Activated CD4-positive, CD25-positive, alpha-beta regulatory T cell treated with anti-CD3 and anti-CD28 coated beads, Interleukin-2, amount 50 U/mL, for 24 hours (primary cell): ENCODE data around the gene PNMA6E.

ENCODE experiments used
- ATAC-seq, 2 donors: fragments of 150-1000 bp; cut with Tn5 transposase; one replicate each; pipeline ENCODE4 v1.10.0; 2021; ENCODE audit warnings: mild to moderate bottlenecking in 1 of 2, moderate library complexity in 1 of 2

Gene PNMA6E

DNA sequence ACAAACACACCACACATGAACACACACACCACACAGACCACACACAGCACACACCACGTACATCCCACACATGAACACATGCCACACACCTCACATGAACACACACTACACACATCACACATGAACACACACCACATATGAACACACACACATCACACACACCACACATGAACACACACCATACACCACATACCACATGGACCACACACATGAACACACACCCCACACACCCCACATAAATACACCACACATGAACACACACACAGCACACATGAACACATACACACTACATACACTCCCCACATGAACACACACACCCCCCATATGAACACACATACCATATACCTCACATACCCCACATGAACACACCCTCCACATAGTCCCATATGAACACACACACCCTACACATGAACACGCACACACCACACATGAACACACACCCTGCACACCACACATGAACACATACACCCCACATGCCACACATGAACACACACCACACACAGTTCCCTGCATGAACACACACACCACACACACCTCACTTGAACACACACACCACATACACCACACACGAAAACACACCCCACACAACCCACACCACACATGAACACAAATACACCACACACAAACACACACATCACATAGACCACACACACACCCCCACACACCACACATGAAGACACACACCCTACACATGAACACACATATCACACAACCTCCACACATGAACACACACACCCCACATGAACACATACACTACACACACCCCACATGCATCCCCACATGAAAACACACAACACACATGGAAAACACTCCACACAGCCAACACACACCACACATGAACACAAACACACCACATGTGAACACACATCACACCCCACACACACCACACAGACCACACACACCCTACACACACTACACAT is 18.3 kb downstream of the PNMA6E start:
- ATAC-seq = no peak

DNA sequence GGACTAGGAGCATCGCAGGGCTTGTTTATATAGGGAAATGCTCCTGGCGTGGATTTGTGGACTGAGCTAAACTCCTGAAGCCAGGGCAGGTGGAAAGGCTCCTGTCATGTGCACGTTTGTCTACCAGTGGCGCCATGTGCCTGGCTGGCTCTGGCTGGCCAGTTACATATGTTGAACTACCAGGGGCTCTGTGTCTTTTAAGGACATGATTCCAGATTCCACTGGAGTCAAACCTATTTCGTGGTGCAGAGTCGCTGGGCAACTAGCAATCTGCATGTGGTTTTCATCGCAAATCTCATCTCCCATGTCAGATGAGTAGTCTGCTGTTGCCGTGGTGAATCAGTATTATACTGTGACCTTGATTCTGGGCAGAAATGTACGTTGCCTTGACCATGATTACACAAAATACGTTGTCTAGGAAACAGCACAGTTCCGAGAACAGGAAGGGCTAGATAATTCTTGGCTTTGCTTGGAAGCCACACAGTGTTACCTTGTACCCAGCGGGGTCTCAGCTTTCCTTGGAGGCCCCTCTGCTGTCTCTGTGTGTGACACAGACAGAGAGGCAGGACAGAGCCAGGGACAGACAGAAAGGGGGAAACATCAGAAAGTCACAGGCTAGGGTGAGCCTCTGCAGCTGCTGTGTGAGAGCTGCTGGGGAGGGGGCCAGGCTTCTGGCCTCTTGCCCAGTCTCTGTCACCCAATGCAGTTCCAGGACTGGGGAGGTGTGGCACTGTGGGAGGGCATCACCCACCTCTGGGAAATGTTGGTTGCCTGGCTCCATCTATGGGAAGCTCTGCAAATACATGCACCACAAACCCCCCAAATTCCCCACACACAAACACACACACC is 19.2 kb downstream of the PNMA6E start:
- peak; percentile 41 to 48 for ATAC-seq

DNA sequence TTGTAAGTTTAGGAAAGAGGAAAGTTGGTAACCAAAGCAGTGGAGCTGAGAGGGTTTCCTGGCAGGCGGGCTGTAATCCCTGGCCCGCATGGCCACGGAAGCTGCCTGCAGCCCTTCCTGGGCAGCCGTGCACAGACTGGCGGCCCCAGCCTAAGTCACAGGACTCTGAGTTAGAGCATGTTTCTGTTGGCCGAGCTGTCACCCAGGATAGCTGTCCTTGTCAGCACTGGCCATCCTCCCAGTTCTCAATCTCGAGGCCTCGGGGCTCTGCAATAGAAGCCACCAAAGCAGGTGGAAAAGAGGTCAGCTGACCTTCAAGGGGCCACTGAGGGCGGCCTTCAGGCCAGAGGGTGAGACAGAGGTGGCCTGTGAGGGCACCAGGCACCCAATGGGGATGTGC is 20.5 kb downstream of the PNMA6E start:
- ATAC-seq = no peak

DNA sequence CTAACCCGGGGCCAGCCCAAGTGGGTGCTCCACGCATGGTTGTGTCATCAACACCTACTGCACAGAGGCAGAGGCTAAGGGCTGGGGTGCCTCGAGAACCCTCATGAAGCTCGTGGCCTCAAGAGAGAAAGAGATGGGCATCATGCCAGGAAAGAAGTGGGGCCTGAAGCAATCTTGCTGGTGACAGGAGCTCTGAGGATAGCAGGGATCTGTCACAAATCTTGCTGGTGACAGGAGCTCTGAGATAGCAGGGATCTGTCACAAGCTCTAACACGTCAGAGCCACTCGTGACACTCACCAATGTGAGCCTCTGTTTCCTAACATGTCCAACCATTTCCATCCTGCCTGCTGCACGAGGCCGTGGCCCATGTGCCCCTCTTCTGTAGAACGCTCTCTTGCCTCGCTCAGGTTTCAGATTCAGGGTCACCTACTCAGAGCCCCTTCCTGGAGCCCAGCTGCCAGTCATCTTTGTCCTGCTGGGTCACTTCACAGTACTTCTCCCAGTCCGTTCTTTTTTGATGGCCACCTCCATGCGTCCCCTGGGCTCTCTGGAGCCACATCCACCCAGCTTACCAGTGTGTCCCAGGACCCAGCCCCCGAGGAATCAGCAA is 21.1 kb downstream of the PNMA6E start:
- no peak for ATAC-seq

DNA sequence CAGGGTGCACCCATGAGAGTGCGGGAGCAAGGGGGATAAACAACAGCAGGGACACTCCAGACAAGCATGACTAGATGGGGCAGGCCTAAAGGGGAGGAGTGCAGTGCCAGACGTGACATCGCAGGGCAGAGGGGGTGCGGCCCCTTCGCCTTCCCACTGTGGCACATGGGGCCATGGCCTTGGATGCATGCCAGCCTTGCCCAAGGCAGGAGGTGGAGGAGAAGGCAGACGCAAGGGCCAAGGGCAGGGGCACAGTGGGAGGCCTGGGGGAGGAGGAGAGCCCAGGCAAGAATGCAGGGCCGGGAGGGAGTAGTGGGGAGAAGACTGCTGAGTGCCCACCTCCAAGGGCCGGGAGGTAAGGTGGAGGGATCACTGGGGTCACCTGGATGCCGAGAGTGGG is 21.6 kb downstream of the PNMA6E start:
- ATAC-seq = no peak

DNA sequence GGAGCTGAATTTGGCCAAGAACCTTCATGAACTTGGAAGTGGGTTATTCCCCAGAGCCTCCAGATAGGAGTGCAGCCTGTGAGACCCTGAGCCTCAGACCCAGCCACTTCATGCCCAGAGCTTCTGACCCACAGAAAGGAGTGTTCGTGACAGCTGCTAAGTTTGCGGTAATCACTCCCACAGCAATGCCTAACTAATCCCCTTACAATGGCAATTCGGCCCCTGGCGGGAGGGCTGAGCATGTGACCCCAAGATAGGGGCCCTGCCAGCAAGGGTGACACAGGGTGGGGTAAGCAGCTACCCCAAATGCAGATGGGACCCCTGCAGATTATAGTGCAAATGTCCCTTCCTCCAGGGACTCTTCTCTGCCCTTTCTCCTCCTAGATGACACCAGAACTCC is 22.5 kb downstream of the PNMA6E start:
- ATAC-seq = no peak

DNA sequence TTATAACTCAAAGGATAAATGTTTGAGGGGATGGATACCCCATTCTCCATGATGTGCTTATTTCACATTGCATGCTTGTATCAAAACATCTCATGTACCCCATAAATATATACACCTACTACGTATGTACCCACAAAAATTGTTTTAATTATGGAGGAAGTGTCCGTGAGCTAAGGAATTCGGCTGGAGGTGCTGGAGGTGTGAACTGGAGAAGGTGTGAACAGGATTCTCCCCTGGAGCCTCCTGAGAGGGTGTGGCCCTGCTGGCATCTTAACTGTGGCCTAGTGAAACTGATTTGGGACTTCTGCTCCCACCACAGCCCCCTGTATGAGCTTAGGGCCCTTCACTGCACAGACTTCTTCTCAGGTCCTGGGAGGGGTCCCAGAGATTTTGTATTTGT is 23.4 kb downstream of the PNMA6E start:
- no peak for ATAC-seq

DNA sequence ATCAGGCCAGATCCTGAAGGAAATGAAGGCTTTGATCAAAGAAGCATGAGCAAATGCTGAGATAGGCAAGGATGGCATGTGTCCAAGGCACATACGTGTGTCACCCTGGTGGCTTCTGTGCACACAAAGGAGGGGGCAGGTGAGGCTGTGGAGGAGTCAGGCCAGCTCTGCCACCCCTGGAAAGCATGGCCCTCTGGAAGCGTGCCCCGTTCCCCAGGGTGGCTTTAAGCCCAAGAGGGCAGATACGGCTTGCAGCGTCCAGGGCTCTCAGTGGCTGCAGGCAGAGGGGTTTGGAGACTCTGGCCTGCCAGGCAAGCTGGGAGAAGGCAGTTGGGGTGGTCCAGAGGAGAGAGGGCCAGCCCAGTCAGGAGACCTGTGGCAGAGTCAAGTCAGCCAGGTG is 25.6 kb downstream of the PNMA6E start:
- no peak for ATAC-seq

DNA sequence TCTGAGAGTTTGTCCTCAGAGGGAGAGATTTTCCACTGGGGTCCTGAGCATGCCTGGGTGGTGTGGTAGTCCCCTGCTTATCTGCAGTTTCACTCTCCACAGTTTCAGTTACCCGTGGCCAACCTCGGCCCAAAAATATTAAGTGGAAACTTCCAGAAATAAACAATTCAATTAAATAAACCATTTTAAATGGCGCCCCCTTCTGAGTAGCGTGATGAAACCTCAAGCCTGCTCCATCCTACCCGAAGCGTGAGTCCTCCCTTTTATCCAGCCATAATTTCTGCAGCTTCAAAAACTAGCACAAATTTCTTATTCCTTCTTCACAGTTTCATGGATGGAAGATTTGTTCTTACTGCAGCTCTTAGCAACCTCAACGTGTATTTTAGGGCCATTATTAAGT is 26.7 kb downstream of the PNMA6E start:
- ATAC-seq = no peak

DNA sequence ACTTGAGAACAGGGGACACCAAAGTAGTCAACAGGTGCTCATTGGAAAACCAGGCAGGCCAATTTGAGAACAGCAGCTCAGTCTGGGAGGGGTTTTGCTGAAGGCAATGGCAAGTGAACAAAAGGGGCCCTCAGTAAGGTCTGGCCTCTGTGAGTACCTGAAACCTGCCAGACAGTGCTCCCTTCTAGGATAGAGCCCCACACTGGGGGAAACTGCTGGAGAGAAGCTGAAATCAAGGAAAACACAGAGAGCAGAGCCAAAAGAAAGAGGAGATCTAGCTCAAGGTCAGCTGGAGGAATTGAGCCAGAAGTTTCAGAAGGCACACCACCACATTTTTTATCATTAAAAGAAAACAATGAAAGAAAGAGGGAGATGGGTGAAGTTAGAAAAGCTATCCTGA is 28.2 kb downstream of the PNMA6E start:
- no peak for ATAC-seq

DNA sequence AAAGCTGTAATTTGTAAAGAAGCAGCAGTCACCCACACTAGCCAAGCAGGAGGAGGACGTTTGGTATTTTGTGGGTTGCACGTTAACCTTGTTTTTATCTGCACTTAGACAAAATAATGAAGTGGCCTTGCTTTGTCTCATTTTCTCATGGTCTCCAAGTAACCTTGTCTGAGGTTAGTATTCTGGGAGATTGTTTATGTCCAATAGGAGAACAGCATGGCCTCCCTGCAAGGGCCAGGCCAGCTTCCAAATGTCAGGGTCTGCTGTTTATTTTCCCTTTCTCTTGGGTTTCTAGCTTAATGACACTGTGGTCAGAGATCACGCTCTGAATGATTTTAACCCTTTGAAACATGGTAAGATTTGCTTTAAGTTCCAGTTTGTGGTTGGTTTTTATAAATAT is 29.9 kb downstream of the PNMA6E start:
- no peak for ATAC-seq

DNA sequence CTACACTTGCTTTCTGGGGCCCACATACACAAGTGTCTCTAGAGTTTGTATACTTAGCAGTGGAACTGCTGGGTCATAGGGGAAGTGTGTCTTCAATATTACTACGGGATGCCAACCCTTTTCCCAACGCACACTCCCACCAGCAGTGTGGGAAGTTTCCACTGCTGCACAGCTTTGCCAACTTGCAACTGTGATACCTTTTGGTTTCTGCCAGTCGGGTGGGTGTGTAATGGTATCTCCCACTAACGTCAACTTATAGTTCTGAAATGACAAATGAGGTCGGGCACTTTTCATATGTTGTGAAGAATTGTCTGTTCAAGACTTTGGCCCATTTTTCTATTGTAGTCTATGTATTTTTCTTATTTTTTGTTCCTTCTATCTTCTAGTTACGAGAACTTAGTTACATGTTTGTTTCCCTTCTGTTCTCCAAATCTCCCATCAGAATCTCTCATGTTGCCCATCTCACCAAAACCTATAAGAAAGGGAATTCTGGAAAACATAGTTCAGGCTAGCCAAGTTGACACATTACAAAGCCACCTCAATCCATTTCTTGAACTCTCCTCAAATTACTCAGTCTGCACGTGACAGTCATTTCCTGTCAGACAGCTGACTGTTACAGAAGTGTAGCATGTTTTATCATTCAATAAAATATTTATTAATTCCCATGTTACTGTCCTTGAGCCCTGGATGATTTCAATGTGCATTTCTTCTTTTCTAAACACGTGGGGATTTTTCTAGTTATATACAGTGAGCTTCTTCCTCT is 30.7 kb downstream of the PNMA6E start:
- ATAC-seq = no peak

DNA sequence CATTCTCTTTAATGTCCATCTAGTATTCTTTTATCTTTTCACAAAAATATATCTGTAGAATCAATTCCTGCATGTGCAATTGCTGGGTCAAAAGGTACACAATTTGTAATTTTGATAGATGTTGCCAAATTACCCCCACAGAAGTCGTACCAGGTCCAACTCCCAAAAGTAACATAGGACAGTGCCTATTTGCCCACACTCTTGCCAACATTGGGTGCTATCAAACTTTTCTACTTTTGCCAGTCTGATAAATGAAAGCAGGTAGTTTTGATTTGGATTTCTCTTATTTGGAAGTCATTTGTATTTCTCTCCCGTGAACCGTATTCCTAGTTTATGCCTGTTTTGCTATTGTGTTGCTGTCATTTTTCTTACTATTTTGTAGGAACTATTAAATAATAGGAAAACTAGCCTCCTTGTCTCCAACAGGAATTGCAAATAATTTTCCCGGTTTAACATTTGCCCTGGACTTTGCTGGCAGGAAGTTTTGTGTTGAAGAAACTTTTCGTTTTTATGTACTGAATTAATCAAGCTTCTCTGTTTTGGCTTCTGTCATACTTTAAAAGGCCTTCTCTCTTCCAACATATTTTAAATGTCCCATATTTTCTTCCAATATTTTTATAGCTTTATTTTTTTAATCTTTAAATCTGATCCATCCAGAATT is 34.1 kb downstream of the PNMA6E start:
- ATAC-seq = no peak

DNA sequence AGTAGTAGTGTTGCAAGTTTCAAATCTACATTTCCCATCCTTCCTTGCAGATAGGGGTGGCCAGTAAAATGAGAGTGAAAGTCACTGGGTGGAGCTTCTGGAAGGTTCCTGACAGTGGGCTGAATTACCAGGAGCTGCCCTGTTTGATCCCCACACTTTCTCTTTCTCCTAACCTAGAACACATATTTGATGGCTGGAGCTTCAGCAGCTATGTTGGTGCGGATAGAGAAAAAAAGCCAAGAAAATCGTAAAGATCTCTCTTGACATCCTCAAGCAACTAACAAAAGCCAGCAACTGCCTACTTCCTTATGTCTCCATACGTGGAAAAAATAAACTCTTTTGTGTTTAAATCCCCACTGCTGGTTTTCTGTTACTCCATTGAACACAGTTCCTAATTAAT is 35.0 kb downstream of the PNMA6E start:
- ATAC-seq = no peak

DNA sequence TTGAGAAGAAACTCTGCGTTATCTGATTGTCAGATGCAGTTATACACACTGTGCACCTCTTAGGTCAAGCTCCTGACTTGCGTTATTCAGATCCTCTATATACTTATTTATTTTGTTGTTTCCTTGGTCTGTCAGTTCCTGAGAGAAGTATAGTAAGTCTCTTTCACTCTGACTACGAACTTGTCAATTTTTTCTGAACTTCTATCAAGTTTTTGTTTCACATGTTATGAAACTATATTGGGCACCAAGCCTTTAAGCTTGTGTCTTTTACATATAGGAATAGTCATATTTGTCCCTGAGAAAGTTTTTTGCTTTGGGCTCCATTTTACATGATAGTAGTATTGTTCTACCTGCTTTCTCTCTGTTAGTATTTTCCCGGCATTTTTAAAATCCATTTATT is 35.5 kb downstream of the PNMA6E start:
- no peak for ATAC-seq

DNA sequence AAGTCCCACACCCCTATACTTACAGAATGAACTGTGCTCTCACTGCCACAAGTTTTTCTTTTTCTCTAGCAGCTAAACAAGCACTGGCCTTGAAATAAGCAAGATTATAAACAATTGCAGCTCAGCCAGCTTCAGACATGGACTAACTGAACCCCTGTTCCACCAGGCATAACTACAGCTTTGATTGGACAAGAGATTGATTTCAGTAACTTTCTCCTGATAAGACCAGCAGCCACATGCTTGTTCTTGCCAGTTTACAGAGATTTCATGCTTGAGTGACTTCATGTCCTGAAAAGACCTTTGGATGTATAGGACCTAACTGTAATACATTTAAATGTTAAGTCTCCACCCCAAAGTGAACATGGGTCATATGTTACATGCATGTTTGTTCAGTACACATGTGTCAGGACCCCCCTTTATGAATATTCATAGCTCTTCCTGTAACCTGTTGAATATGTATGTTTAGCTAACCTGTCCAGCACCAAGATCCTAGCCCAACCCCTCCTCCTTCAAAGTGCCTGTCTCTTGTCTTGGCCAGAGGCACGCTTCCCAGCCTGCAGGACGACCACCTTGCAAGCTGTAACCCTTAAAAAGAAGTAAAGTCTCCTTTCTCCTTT is 39.3 kb downstream of the PNMA6E start:
- no peak for ATAC-seq

DNA sequence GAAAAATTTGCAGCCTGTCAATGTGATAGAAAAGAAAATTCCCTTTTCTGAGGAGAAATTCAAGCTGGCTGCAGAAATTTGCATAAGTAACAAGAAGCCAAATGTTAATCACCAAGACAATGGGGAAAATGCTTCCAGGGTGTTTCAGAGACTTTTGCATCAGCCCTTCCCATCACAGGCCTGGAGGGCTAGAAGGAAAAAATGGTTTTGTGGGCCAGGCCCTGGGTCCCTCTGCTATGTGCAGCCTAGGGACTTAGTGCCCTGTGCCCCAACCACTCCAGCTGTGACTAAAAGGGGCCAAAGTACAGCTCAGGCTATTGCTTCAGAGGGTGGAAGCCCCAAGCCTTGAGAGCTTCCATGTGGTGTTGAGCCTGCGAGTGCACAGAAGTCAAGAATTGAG is 43.3 kb downstream of the PNMA6E start:
- no peak for ATAC-seq

DNA sequence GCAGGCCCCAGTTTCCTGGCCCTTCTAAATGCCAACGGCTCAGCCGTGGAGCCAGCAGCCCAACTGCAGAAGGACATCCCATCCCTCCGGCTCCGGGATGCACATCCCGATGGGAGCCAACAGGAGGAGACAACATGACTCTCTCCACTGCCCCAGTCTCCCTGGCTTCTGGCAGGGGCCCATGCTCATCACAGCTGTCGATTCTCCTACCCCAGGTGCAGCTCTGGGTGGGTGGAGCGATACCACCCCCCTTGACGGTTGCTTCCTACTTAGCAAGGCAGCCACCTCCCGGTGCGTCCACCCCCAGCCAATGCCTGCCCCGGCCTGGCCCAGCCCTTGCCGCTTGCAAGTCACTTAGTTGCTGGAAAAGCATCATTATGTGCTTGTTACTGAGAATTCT is 47.7 kb downstream of the PNMA6E start:
- ATAC-seq = no peak

DNA sequence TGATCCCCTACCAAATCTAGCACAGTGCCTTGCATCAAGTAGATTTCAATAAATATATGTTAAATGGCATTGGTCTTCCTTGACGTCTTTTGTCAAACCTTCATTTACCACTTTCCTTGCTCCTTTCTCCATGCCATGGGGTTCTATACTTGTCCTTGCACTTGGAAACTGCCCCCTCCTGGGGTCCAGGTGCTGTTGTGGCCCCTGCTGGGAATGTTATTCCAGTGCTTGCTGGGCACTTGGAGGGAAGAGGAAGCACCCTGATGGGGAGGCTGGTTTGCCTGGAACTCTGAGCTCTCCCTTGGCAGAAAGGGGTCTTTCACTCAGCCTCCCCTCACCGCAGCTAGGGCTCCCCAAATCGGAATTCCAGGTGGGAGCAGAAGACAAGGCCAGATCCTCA is 48.3 kb downstream of the PNMA6E start:
- ATAC-seq = no peak

DNA sequence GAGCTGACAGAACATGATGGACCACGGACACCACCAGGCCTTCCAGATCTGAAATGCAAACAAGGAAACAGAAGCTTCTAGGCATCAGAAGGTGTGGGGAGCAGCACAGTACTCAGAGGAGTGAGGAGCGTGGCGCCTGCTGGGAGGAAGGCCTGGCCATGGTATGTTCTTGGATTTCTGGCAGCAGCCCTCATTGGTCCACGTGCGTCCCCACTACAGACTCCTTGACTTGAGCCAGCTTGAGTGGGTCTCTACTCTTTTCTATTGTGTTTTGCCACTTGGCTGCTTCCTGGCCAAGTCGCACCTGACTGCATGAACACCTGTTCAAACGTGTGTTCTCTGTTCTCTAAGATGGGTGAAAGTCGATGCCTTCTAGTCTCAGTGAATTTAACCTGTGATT is 49.2 kb downstream of the PNMA6E start:
- no peak for ATAC-seq

DNA sequence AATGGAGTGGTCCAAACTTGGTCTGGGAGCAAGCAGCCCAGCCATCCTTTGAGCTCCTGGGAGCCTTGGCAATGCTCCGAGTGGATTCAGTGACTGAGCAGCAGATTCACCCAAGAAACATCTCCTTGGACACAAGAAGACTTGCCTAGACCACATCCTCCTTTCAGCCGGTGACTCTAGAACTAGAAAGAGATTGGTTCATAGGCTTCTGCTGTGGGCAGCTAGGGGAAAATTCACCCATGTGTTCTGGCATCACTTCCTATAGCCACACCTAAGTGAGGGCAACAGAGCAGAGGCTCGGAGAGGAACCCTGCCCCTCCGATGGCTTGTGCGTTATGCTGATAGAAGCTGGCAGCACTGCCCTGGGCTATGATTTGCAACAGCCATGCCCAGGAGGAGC is 51.2 kb downstream of the PNMA6E start:
- no peak for ATAC-seq

DNA sequence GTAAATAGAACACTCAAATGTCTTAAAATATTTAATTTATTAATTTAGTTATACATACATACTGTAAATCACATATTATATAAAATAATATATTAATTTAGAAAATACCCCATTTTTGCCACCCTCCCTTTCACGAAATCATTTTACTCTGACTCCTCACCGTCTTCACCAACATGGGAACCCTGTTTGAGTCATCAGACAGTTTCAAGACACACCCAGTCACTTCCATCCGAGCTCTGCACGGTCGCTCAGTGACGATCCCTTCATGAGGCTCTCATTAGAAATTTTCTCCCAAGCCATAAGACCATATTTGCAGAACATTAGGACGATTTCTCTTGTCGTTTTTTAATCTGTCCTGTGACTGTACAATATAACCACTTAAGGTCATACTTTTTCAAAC is 52.7 kb downstream of the PNMA6E start:
- ATAC-seq = no peak
